Common myeloid progenitor, CD34-positive (primary cell): Measurements from ENCODE around the gene LYPD1.
A peak's percentile ranks its signal among the peaks of the same experiment; 100 is the strongest.

Experiments used
- CTCF ChIA-PET: fragments of 350-600 bp; sonication (Branson Sonifier 250); formaldehyde crosslinking; loops from one replicate; lab custom pipeline; 2021; ENCODE audit warnings: antibody characterized with exemption; lab: Charles Lee
- POLR2A ChIA-PET: fragments of 350-600 bp; sonication (Branson Sonifier 250); formaldehyde crosslinking; loops from one replicate; lab custom pipeline; 2021; ENCODE audit warnings: antibody characterized with exemption; lab: Charles Lee
- DNase-seq, 3 donors: peaks; one replicate each; pipeline versions ENCODE4 v3.0.0 to v3.0.0-alpha.2; 2013
- H3K27ac ChIP-seq, 2 experiments: 1 replicate in 1 of 2; 2 replicates in 1 of 2; pipeline ENCODE4 v1.7.0; 2013; ENCODE audit warnings: inconsistent platforms in 2 of 2, low read length in 2 of 2, mild to moderate bottlenecking in 2 of 2, low read depth in 1 of 2, moderate library complexity in 1 of 2; ENCODE audit not compliant: severe bottlenecking in 2 of 2, insufficient read depth in 1 of 2, poor library complexity in 1 of 2
- H3K27me3 ChIP-seq, 5 experiments: replicated peaks in 2 of 5; 1 replicate in 3 of 5; 2 replicates in 2 of 5; pipeline versions ENCODE4 v1.6.1 to v1.7.0; 2013; ENCODE audit warnings: low read length in 4 of 5, mild to moderate bottlenecking in 2 of 5, moderate library complexity in 2 of 5, inconsistent platforms in 1 of 5; ENCODE audit not compliant: insufficient read depth in 5 of 5, control insufficient read depth in 4 of 5
- H3K36me3 ChIP-seq, 4 experiments: 1 replicate in 2 of 4; 2 replicates in 2 of 4; pipeline versions ENCODE4 v1.6.1 to v1.7.0; 2013; ENCODE audit warnings: low read length in 3 of 4, control low read depth in 1 of 4, mild to moderate bottlenecking in 1 of 4; ENCODE audit not compliant: control insufficient read depth in 4 of 4, insufficient read depth in 4 of 4
- H3K4me1 ChIP-seq, 4 experiments: 1 replicate in 3 of 4; 2 replicates in 1 of 4; pipeline versions ENCODE4 v1.6.1 to v1.7.1; 2013; ENCODE audit warnings: low read length in 3 of 4, mild to moderate bottlenecking in 3 of 4, control low read depth in 1 of 4, inconsistent platforms in 1 of 4, moderate library complexity in 1 of 4; ENCODE audit not compliant: control insufficient read depth in 4 of 4, insufficient read depth in 4 of 4; ENCODE audit errors: control extremely low read depth in 1 of 4
- H3K4me3 ChIP-seq, 7 experiments: 1 replicate in 4 of 7; 2 replicates in 3 of 7; pipeline versions ENCODE4 v1.5.1 to v1.7.0; 2013; ENCODE audit warnings: mild to moderate bottlenecking in 7 of 7, low read length in 6 of 7, moderate library complexity in 6 of 7, inconsistent platforms in 2 of 7, low read depth in 2 of 7, control low read depth in 1 of 7; ENCODE audit not compliant: insufficient read depth in 4 of 7, control insufficient read depth in 1 of 7; ENCODE audit errors: extremely low read depth in 1 of 7
- H3K9me3 ChIP-seq, 5 experiments: 1 replicate in 4 of 5; 2 replicates in 1 of 5; pipeline versions ENCODE4 v1.6.1 to v1.7.1; 2013; ENCODE audit warnings: low read length in 4 of 5, mild to moderate bottlenecking in 2 of 5, inconsistent platforms in 1 of 5, low read depth in 1 of 5, moderate library complexity in 1 of 5; ENCODE audit not compliant: control insufficient read depth in 4 of 5, insufficient read depth in 2 of 5; ENCODE audit errors: control extremely low read depth in 1 of 5
- WGBS: methylation state at CpG from one replicate; pipeline ENCODE4 v1.1.5; 2013; ENCODE audit not compliant: insufficient coverage; 5-methylcytosine and 5-hydroxymethylcytosine counted together

Gene LYPD1

DNA sequence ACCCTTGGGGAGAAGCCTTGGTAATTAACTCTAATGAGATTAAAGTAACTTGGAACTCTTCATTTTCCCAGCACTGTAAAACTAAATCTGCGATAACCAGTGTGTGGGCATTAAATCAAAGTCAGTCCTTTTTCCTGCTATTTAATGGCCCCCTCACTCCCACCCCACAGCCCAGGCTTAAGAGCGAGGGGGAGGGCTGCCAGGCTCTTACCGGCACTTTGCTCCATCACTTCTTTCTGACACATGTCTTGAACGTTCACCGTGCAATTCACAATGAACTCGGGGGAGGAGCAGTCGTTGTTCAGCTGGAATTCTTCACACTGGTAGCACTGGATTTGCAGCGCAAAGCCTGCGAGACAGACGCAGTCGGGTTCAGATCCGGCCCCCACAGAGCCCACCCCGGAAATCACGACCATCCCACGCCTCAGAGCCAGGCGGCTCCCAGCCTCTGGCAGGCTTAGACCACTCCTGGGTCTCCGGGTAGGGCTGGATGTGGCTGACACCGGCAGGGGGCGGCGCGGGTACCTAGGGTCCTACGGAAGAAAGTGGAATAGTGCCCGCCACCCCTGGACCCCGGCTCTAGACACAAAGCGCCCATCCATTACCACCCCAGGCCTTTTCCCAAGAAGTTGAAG lies 1.7 kb downstream of the LYPD1 start:
- Histone ChIP-seq H3K4me3 (no peak overlapping the region), H3K27ac (no peak overlapping the region), H3K27me3 (peaks cover 6 to 75% (median 21%) of the 10 kb centered on the region in 5 experiments), H3K36me3 (no peaks in the 10 kb centered on the region), H3K4me1 (peaks cover 0 to 26% (median 9%) of the 10 kb centered on the region in 4 experiments), H3K9me3 (no peaks in the 10 kb centered on the region)
- no peak for DNase-seq
- ChIA-PET CTCF (no interaction called here), POLR2A (no interaction called here)
- 4% methylated on average over 7 of the region's 25 CpGs for WGBS

DNA sequence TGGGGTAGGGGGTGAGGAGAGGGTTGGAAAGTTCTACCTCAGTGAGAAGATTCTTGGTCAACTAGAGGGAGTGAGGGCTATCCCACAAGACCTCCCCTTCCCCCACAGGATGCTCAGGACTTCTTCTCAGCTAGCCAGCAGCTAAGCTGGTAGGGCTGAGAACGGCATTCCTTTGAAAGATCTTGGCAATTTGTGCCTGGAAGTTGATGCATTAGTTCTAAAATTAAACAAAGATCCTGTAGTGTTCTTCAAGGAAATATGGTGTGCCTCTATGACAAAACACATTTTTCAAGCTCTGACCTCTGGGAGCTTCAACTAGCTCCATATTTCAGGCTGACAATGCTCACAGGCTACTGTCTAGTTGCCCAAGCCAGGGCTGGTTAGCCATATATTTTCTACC lies 2.3 kb downstream of the LYPD1 start:
- DNase-seq = no peak
- no peak overlapping the region for H3K27ac ChIP-seq
- WGBS = no CpG with 5 or more reads among the region's 1 CpG
- H3K4me1 ChIP-seq = peaks cover 0 to 26% (median 9%) of the 10 kb centered on the region in 4 experiments
- no peaks in the 10 kb centered on the region for H3K36me3 ChIP-seq
- ChIA-PET CTCF (no interaction called here), POLR2A (no interaction called here)
- peaks cover 6 to 70% (median 21%) of the 10 kb centered on the region in 5 experiments for H3K27me3 ChIP-seq
- no peak overlapping the region for H3K4me3 ChIP-seq
- H3K9me3 ChIP-seq = no peaks in the 10 kb centered on the region

GRCh38 chr2:132665401-132666140 lies 4.4 kb downstream of the LYPD1 start:
- H3K27ac ChIP-seq = no peak overlapping the region
- H3K4me3 ChIP-seq = no peak overlapping the region
- DNase-seq = no peak
- peaks cover 0 to 20% (median 7%) of the 10 kb centered on the region in 4 experiments for H3K4me1 ChIP-seq
- H3K27me3 ChIP-seq = peaks cover 6 to 49% (median 13%) of the 10 kb centered on the region in 5 experiments
- ChIA-PET CTCF (interaction anchor here (0.8 kb wide), 1 partner anchor 12 kb away, joined by 3 read pairs; no protein-coding TSS in a partner anchor), POLR2A (no interaction called here)
- 96% methylated on average over 4 of the region's 4 CpGs for WGBS
- no peaks in the 10 kb centered on the region for H3K36me3 ChIP-seq
- H3K9me3 ChIP-seq = no peaks in the 10 kb centered on the region

- Histone ChIP-seq H3K27ac (no peak overlapping the region), H3K4me1 (peaks cover 0 to 5% (median 2%) of the 10 kb centered on the region in 4 experiments), H3K27me3 (peaks cover 6 to 35% (median 9%) of the 10 kb centered on the region in 5 experiments), H3K9me3 (no peaks in the 10 kb centered on the region), H3K36me3 (no peaks in the 10 kb centered on the region), H3K4me3 (no peak overlapping the region)
- 17% methylated on average over 1 of the region's 2 CpGs for WGBS
- CTCF ChIA-PET = no interaction called here
- POLR2A ChIA-PET = no interaction called here
- peak; percentile 25 to 67 (median 65) for DNase-seq
These were observed 5.9 kb downstream of the LYPD1 start for GRCh38 chr2:132664096-132664495.

DNA sequence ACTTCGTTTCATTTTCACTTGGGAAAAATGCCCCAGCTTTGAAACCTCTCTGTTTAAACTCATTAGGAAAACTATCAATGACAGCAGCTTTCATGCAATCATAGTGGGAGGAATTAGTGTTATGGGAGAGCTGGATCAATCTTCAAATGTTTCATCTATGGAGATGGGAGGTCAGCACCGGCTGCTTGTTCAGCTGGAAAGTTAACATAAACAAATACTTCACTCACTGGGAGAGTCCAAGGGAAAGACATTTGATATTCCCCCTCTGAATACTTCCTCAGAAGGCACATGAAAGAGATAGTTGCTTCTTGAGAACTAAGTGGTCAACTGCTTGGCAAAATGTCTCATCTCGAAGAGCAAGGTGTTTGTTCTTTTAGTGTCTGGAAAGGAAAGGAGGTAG lies 7.3 kb downstream of the LYPD1 start:
- Histone ChIP-seq H3K4me3 (no peak overlapping the region), H3K36me3 (no peaks in the 10 kb centered on the region), H3K27me3 (peaks cover 4 to 21% (median 6%) of the 10 kb centered on the region in 5 experiments), H3K9me3 (no peaks in the 10 kb centered on the region), H3K4me1 (peaks cover 0 to 3% (median 0%) of the 10 kb centered on the region in 4 experiments), H3K27ac (no peak overlapping the region)
- CTCF ChIA-PET = no interaction called here
- POLR2A ChIA-PET = no interaction called here
- no peak for DNase-seq
- WGBS = 100% methylated on average over 2 of the region's 3 CpGs

- WGBS = 97% methylated on average over 3 of the region's 3 CpGs
- no peak overlapping the region for H3K4me3 ChIP-seq
- no peaks in the 10 kb centered on the region for H3K36me3 ChIP-seq
- peaks cover 0 to 2% (median 0%) of the 10 kb centered on the region in 5 experiments for H3K27me3 ChIP-seq
- H3K27ac ChIP-seq = no peak overlapping the region
- no peak for DNase-seq
- CTCF ChIA-PET = interaction anchor here (0.6 kb wide), 1 partner anchor 233 kb away, joined by 3 read pairs; no protein-coding TSS in a partner anchor
- POLR2A ChIA-PET = no interaction called here
- H3K9me3 ChIP-seq = no peaks in the 10 kb centered on the region
- peaks cover 0 to 3% (median 0%) of the 10 kb centered on the region in 4 experiments for H3K4me1 ChIP-seq
These were observed 10.7 kb downstream of the LYPD1 start for GRCh38 chr2:132659331-132659730.
